Measurements from ENCODE around the gene TMEM117.
A peak's percentile ranks its signal among the peaks of the same experiment; 100 is the strongest.

TMEM117 gene

DNA sequence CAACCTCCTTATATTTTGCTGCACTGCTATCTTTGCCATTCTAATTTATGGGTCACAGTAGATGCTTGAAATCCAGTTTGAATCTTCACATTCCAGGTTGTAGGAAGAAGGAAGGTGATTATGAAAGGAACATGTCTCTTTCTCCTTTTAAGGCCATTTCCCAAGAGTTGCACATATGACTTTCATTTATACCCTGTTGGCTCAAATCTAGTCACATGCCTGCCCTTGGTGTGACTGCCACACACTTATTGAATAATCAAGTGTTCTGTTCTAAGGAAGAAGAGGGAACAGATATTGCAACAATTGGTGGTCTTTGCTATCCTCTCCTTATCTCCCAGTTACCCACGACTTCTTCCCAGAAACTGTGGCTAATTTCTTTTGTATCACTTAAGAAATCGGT is 404.3 kb downstream of the TMEM117 start:
- TF ChIP-seq CREB5 (CRISPR knock-in tag; IDR thresholded peaks at IDR 0.05; ENCODE audit: low read depth): no peak
- no peak for TF ChIP-seq ESRRG (CRISPR knock-in tag; IDR thresholded peaks at IDR 0.05)
- no peak for TF ChIP-seq CSDC2 (CRISPR knock-in tag; IDR thresholded peaks at IDR 0.05)
- TF ChIP-seq ZFP3 (CRISPR knock-in tag; IDR thresholded peaks at IDR 0.05): no peak
- TF ChIP-seq ZNF565 (CRISPR knock-in tag; conservative IDR thresholded peaks at IDR 0.05; ENCODE audit: low read depth): no peak
- TF ChIP-seq SNAI2 (CRISPR knock-in tag; IDR thresholded peaks at IDR 0.05): no peak
- TF ChIP-seq ISL1 (CRISPR knock-in tag; IDR thresholded peaks at IDR 0.05): no peak
- no peak for TF ChIP-seq TSHZ2 (CRISPR knock-in tag; IDR thresholded peaks at IDR 0.05)
- TF ChIP-seq, protein P1, sequence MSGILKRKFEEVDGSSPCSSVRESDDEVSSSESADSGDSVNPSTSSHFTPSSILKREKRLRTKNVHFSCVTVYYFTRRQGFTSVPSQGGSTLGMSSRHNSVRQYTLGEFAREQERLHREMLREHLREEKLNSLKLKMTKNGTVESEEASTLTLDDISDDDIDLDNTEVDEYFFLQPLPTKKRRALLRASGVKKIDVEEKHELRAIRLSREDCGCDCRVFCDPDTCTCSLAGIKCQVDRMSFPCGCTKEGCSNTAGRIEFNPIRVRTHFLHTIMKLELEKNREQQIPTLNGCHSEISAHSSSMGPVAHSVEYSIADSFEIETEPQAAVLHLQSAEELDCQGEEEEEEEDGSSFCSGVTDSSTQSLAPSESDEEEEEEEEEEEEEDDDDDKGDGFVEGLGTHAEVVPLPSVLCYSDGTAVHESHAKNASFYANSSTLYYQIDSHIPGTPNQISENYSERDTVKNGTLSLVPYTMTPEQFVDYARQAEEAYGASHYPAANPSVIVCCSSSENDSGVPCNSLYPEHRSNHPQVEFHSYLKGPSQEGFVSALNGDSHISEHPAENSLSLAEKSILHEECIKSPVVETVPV (CRISPR knock-in tag; IDR thresholded peaks at IDR 0.05): no peak
- no peak for TF ChIP-seq PPARA (CRISPR knock-in tag; IDR thresholded peaks at IDR 0.05; ENCODE audit: borderline replicate concordance)
- no peak for TF ChIP-seq ARNTL (CRISPR knock-in tag; IDR thresholded peaks at IDR 0.05; ENCODE audit: borderline replicate concordance, low read depth)
- no peak for TF ChIP-seq OSR1 (CRISPR knock-in tag; IDR thresholded peaks at IDR 0.05)
- ATAC-seq: no peak

DNA sequence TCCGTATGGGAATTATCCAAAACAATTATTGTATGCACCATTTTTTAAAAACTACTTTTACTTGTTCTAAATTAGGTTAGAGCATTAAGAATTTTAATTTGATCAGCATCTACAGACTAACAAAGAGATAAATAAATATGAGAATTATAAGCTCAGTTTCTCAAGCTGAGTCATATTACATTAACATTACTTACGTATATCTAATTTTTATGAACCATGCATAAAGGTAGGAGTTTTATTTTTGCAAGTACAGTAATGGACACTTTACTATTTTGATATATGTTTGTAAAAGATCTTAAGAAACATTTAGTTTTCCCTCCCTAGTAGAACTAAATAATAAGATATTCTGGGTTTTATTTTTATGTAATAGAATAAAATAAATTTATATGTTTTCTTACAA is 410.1 kb downstream of the TMEM117 start:
- no peak for ATAC-seq
- TF ChIP-seq POU6F1 (CRISPR knock-in tag; IDR thresholded peaks at IDR 0.05; ENCODE audit: borderline replicate concordance, low read depth) (no peak), PPARA (CRISPR knock-in tag; IDR thresholded peaks at IDR 0.05; ENCODE audit: borderline replicate concordance) (no peak), ZFP3 (CRISPR knock-in tag; IDR thresholded peaks at IDR 0.05) (peak; percentile 94), ZFP30 (CRISPR knock-in tag; IDR thresholded peaks at IDR 0.05) (no peak)
- TF ChIP-seq, protein P1 (CRISPR knock-in tag; IDR thresholded peaks at IDR 0.05): no peak

- TF ChIP-seq PATZ1 (CRISPR knock-in tag; IDR thresholded peaks at IDR 0.05; ENCODE audit: borderline replicate concordance) (0 out of 2 replicates have a peak, but pooled peaks have one; percentile 34), ISL1 (CRISPR knock-in tag; IDR thresholded peaks at IDR 0.05) (peak; percentile 89), CREB5 (CRISPR knock-in tag; IDR thresholded peaks at IDR 0.05; ENCODE audit: low read depth) (no peak)
- no peak for ATAC-seq
These were observed 410.7 kb downstream of the TMEM117 start for GRCh38 chr12:44246482-44247105.

Data from SK-N-SH treated with all-trans-retinoic acid at 6 μM for 48 hours (cell line).